DOHH2 (cell line): ENCODE measurements around the gene ZIC4.

Experiments
- H3F3A ChIP-seq: fragments of 200-600 bp; sonication (generic), shearing (Covaris generic); 2 replicates; pipeline ENCODE4 v1.6.0; 2016; ENCODE audit warnings: antibody characterized with exemption, mild to moderate bottlenecking; ENCODE audit not compliant: control insufficient read depth, insufficient read depth
- H3K27ac ChIP-seq: fragments of 200-600 bp; sonication (generic); 2 replicates; pipeline ENCODE4 v1.5.1; 2014; ENCODE audit warnings: low read depth, mild to moderate bottlenecking, low read length, moderate library complexity
- H3K27me3 ChIP-seq: fragments of 200-600 bp; sonication (generic); 2 replicates; pipeline ENCODE4 v1.6.1; 2014; ENCODE audit warnings: mild to moderate bottlenecking, low read length, mixed read lengths; ENCODE audit not compliant: control insufficient read depth
- H3K36me3 ChIP-seq: fragments of 200-600 bp; sonication (generic); 2 replicates; pipeline ENCODE4 v1.6.1; 2014; ENCODE audit warnings: mild to moderate bottlenecking, low read length, moderate library complexity, mixed read lengths; ENCODE audit not compliant: control insufficient read depth
- H3K4me1 ChIP-seq: fragments of 200-600 bp; sonication (generic); 2 replicates; pipeline ENCODE4 v1.6.1; 2014; ENCODE audit warnings: mild to moderate bottlenecking, low read length, mixed read lengths; ENCODE audit not compliant: control insufficient read depth
- H3K4me2 ChIP-seq: fragments of 200-600 bp; sonication (generic); 2 replicates; pipeline ENCODE4 v1.6.0; 2014; ENCODE audit warnings: mild to moderate bottlenecking, low read length, moderate library complexity
- H3K4me3 ChIP-seq: fragments of 200-600 bp; sonication (generic); 2 replicates; pipeline ENCODE4 v1.5.1; 2014; ENCODE audit warnings: mild to moderate bottlenecking, low read length, mixed read lengths
- H3K79me2 ChIP-seq: fragments of 200-600 bp; sonication (generic); 2 replicates; pipeline ENCODE4 v1.6.1; 2014; ENCODE audit warnings: mild to moderate bottlenecking, low read length, mixed read lengths; ENCODE audit not compliant: control insufficient read depth
- H3K9me2 ChIP-seq: fragments of 200-600 bp; sonication (generic); replicated peaks from 2 replicates; pipeline ENCODE4 v1.6.1; 2014; ENCODE audit warnings: mild to moderate bottlenecking, low read length, mixed read lengths; ENCODE audit not compliant: control insufficient read depth
- H3K9me3 ChIP-seq: fragments of 200-600 bp; sonication (generic); 2 replicates; pipeline ENCODE4 v1.6.1; 2014; ENCODE audit warnings: antibody characterized with exemption, low read length, mixed read lengths; ENCODE audit not compliant: control insufficient read depth, insufficient read depth
- H4K20me1 ChIP-seq: fragments of 200-600 bp; sonication (generic); 2 replicates; pipeline ENCODE4 v1.6.0; 2014; ENCODE audit warnings: low read depth, mild to moderate bottlenecking, antibody characterized with exemption, low read length, moderate library complexity; ENCODE audit not compliant: control insufficient read depth, insufficient read depth
- EZH2phosphoT487 ChIP-seq: fragments of 200-600 bp; sonication (generic); IDR thresholded peaks from 2 replicates; pipeline ENCODE4 v1.6.1; 2017; ENCODE audit warnings: borderline replicate concordance, mild to moderate bottlenecking, antibody characterized with exemption, low read length, moderate library complexity, mixed read lengths
- TF ChIP-seq, protein P1 (sequence below): fragments of 200-600 bp; sonication (generic); IDR thresholded peaks from one replicate; pipeline ENCODE4 v1.5.1; 2014; ENCODE audit warnings: antibody characterized with exemption, mild to moderate bottlenecking, low read depth, low read length; ENCODE audit not compliant: poor library complexity, severe bottlenecking

Gene ZIC4

DNA sequence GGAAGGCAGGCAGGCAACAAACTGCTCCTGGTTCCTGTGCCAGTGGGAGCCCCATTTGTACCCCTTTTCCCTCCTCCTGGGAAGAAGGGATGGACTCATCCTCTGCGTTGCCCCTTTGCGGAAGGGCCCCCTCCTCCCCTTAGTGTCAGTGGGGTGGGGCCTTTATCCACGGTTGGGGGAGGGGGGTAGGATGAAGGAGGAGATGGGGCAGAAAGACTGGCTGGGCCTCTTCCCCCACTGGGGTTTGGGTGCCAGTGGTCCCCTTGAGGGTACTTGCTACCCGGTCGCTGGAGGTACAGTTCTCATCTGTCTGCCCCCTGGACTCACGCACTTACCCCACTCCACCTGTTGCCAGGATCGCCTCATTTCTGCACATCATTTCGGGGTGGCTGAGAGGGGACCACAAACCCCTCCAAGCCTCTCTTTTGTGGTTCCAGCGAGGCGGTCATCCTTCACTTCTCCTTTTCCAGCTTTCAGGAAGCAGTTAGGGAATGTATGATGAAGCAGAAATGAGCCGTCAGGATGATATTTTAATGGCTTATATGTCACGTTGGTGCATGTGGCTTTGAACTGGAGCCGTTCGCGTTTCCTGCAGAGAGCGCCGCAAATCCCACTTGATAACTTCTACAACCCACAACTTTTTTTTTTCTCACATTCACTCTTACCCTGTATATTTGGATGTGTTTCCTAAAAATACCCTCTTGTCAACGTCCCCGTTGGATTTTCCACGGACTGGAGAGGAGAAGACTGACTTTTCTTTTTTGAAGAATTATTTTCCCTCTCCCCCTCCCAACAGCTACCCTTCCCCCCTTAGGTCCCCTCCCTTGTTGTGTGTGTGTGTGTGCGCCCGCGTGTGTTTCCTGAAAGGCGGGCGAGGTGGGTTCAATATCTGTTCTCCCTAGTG lies at the start of gene ZIC4:
TSS of gene ZIC4 (minus strand) at position 516 of the 904 bp plus-strand sequence. CDS start 3,746 bp downstream, outside the sequence.
- TF ChIP-seq, protein P1, sequence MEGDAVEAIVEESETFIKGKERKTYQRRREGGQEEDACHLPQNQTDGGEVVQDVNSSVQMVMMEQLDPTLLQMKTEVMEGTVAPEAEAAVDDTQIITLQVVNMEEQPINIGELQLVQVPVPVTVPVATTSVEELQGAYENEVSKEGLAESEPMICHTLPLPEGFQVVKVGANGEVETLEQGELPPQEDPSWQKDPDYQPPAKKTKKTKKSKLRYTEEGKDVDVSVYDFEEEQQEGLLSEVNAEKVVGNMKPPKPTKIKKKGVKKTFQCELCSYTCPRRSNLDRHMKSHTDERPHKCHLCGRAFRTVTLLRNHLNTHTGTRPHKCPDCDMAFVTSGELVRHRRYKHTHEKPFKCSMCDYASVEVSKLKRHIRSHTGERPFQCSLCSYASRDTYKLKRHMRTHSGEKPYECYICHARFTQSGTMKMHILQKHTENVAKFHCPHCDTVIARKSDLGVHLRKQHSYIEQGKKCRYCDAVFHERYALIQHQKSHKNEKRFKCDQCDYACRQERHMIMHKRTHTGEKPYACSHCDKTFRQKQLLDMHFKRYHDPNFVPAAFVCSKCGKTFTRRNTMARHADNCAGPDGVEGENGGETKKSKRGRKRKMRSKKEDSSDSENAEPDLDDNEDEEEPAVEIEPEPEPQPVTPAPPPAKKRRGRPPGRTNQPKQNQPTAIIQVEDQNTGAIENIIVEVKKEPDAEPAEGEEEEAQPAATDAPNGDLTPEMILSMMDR = no peak
- TF ChIP-seq EZH2phosphoT487 = no peak
- Histone ChIP-seq H3F3A (no peaks in the 10 kb centered on the region), H3K36me3 (no peaks in the 10 kb centered on the region), H3K9me2 (no peaks in the 10 kb centered on the region), H3K27me3 (no peaks in the 10 kb centered on the region), H3K4me2 (no peak within 1 kb of the TSS), H3K4me3 (no peak within 1 kb of the TSS), H3K27ac (no peak within 1 kb of the TSS), H3K4me1 (no peaks in the 10 kb centered on the region), H3K9me3 (peaks cover 5% of the 10 kb centered on the region; the same call in 1 of the 2 replicates), H4K20me1 (no peaks in the 10 kb centered on the region), H3K79me2 (no peaks in the 10 kb centered on the region)

DNA sequence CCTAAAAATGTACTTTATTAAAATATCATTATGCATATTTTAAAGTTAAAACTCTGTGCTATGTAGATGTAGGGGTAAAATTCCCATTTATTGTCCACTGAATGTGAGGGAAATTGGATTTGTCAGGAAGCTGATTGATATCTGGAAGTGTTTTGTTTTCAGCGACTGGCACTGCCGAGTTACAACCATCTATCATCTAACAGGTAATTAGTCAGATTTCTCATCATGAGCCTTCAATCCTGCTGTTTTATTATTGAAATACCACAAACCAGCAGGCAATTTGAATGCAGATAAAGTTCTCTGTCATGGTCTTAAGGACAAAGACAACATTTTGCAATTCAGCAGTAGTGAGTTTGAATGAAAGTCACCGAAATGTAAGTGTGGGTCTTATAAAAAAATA lies 43.3 kb upstream of the ZIC4 start:
- no peaks in the 10 kb centered on the region for H3K9me3 ChIP-seq
- no peak overlapping the region for H3K4me2 ChIP-seq
- no peaks in the 10 kb centered on the region for H3K27me3 ChIP-seq

DNA sequence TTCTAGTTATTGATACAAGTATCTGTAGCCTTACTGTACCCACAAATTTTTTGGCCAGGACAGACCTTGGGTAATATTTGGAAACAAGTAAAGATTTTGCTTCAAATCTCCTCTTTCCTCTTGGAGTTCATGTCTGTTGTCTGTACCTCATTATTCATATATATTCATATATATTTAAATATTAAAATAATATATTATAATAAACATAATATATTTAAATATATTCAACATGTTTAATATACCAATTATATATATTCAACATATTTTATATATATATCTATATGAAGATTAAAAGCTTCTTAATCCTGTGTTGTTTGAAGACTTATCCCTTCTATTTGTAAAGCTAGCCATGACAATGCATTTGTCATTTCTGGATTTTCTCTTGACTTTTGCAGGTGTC lies 40.9 kb upstream of the ZIC4 start:
- Histone ChIP-seq H3K4me1 (no peaks in the 10 kb centered on the region), H4K20me1 (no peaks in the 10 kb centered on the region), H3K27me3 (no peaks in the 10 kb centered on the region), H3K9me3 (no peaks in the 10 kb centered on the region), H3K4me2 (no peak overlapping the region), H3K36me3 (no peaks in the 10 kb centered on the region), H3K9me2 (no peaks in the 10 kb centered on the region), H3K79me2 (no peaks in the 10 kb centered on the region), H3K27ac (no peak overlapping the region), H3F3A (no peaks in the 10 kb centered on the region), H3K4me3 (no peak overlapping the region)
- TF ChIP-seq EZH2phosphoT487 = no peak
- TF ChIP-seq, protein P1 = no peak

More for the DNA sequence above, 43.3 kb upstream of the ZIC4 start:
- Histone ChIP-seq H3K27ac (no peak overlapping the region), H3F3A (no peaks in the 10 kb centered on the region), H3K36me3 (no peaks in the 10 kb centered on the region), H4K20me1 (no peaks in the 10 kb centered on the region), H3K4me1 (no peaks in the 10 kb centered on the region), H3K79me2 (no peaks in the 10 kb centered on the region), H3K4me3 (no peak overlapping the region), H3K9me2 (no peaks in the 10 kb centered on the region)
- TF ChIP-seq, protein P1 = no peak
- TF ChIP-seq EZH2phosphoT487 = no peak
